GM19035 (cell line): Measurements from ENCODE around the gene TRIM66.

Experiments used
- ATAC-seq: cut with Tn5 transposase; IDR thresholded peaks from one replicate; pipeline ENCODE4 v1.9.1; 2021; ENCODE audit not compliant: unreplicated experiment

The TRIM66 gene

DNA sequence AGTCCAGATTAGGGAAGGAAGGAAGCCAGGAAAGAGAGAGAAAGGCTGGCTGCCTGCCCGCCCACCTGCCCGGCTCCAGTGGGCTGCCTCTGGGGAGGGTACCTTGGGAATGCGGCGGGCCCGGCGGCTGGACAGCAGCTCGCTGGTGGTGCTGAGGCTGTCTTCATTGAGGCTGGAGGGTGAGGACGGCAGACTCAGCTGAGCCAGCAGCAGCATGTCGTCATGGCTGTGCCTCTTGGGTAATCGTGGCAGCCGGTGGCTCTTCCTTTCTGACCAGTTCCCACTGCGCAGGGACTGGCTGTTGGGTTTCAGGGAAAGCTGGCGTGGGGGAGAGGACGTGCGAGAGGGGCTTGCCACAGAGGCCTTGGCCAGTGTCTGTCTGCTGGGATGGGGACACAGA, 33.0 kb upstream of the TRIM66 start:
- no peak for ATAC-seq

DNA sequence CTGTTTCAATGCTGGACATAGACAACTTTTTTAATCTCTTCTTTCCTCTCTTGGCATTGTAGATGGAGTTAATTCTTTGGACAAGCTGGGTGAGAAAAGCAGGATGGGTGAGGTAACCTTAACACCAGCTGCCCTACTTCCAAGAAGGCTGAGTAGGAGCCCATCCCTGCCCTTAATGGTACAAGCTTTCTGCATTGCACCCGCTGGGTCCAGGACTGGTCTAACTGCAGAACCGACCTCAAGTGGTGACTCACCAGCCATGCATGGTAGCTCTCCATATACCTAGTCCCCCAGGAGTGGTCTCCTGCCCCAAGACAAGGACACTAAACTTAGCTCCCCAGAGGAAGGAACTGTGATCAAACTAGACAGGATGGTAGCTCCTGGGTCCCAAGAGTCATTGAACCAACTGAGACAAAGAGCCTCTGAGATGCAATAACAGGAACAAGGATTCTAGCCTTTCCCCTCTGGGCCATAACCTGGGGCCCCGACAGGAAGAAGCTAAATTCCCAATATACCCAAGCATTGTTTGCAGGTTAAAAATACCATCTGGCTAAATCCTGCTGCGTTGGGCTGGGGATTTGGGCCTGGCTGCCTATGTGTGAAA, 32.3 kb upstream of the TRIM66 start:
- ATAC-seq = no peak

DNA sequence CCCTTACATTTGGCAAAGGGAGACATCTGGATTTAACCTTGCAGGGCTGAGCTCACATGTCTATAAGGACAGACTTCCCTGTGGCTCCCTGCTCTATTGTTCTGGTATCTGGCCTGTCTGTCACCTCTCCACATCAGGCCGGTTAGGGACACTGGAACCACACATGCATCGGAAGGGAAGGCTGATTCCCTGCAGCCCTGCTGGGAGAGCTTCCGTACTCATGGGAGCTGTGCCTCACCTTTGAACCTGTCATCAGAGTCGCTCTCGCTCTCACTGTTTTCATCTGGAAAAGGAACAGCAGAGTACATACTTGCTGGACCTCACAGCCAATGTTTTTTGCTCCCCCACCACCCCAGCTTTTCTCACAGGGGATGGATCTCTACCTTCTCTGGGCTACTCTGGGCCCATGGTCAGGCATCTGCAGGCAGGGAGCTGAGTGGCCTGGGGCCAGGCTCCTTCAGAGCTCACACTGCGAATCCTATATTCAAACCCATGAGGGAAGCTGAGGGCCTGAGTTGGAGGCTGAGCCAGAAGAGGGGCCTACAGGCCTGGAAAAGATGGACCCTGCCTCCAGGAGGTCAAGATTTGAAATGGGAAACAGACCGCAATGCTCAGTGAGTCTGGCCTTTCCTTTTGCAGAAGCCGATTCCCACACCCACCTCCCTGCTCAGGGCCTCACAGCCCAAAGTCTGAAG, 31.4 kb upstream of the TRIM66 start:
- ATAC-seq = no peak

DNA sequence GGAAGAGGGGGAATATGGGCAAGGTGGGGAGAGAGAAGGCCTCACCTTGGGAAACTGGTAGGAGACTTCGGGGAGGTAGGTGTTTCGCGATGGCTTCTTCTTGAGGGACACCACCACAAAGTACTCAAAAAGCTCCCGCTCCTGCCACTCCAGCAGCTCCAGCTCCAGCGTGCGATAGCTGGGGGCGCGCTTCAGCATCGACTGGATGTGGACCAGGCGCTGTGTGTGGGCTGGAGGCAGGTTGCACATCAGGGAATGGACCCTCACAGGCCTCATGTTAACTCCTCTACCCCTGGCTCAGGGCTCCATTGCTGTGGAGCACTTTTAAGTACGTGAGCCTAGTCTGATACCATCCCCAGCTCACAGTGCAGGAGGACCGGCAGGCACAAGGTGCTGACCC, 30.0 kb upstream of the TRIM66 start:
- no peak for ATAC-seq

DNA sequence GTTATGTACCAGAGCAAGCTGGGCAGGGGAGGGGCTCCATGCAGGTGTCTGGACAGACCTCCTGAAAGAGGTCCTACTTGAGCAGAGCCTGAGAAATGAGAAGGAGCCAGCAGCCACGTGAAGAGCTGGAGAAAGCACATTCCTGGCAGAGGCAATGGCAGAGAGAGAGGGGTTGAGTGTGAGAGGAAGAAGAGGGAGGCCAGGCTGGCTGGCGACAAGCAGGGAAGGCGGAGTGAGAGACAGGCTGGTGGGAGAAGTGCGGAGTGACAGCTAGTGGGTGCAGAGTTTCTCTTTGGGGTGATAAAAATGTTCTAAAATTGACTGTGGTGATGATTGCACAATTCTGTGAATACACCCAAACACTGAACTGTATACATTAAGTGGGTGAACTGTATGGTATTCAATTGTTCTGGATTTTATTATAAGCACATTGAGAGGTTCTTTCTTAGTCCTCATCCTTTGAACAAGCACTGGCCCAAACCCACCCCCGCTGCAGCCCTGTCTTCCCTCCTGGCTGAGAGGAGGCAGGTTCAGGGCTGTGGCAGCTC, 29.5 kb upstream of the TRIM66 start:
- no peak for ATAC-seq

DNA sequence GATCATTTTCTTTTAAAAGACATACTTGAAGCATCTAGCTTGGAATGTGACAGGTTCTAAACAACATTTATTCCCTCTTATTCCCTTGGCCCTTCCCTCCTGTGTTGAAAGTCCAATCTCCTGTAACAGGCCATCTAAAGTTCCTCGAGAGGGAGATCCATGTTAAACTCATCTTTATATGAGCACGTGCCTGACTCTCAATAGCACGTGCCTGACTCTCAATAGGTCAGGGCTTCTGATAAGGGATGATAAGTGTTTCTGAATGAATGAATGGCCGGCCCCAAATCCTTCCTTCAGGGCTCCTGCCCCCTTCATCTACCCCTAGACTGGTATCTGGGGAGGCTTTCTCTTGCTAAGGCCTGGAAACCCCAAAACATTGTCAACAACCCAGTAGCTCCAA, 27.3 kb upstream of the TRIM66 start:
- no peak for ATAC-seq

DNA sequence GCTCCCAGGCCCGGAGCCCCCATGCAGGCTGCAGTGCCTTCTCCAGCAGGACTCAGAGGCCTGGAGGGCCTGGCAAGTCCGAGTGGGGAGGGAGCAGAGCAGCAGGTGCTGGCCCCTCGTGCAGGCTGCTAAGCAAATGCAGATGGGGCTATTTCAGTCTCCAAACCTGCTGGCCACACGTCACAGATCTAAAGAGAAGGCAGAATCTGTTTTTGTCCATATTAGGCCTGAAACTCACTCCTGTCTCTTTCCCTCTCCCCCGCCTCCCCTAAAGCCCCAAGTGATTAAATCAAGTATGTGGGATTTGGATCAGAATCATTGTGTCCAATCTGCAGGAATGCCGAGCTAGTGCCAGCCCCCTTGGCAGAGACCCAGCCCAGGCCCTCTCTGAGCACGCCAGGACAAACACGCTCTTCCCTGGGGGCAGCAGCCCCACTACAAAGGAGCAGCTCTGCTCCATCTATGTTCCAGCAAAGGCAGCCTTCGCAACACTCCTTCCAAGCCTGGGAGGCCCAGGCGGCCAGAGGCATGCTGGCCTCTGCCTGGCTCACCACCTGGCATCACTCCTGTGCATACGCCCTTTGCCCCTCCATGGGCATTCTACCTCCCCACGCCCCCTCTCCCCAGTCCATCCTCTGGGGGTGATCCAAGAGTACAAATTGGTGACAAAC, 26.7 kb upstream of the TRIM66 start:
- ATAC-seq = no peak

DNA sequence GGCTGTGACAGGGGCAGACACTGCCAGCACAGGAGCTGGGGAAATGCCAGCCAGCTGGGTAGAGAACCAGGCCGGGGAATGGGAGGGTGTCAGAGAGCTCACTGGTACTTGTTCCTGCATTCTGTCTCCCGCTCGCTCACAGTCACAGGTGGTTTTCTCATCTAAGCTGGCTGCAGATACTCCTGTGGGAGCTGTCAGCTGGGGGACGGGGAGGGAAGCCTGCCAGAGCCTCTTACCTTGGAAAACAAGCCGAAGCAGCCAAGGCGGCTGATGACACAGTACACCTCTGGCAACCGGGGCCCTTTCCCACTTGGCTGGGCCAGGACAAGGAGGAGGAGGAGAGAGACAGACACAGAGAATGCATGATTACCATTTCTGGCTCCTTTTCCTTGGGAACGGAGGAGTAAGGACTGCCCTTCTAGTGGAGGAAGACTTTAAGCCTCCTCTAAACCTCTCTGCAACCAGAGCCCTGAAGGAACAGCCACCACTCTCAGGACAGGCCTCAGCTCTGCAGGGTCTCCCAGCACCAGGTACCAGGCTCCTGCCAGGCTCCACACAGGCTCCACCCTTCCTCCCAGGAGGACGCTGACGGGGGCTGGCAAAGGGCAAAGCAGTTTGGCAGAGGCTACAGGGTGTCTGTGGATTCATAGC, 25.2 kb upstream of the TRIM66 start:
- ATAC-seq = no peak

DNA sequence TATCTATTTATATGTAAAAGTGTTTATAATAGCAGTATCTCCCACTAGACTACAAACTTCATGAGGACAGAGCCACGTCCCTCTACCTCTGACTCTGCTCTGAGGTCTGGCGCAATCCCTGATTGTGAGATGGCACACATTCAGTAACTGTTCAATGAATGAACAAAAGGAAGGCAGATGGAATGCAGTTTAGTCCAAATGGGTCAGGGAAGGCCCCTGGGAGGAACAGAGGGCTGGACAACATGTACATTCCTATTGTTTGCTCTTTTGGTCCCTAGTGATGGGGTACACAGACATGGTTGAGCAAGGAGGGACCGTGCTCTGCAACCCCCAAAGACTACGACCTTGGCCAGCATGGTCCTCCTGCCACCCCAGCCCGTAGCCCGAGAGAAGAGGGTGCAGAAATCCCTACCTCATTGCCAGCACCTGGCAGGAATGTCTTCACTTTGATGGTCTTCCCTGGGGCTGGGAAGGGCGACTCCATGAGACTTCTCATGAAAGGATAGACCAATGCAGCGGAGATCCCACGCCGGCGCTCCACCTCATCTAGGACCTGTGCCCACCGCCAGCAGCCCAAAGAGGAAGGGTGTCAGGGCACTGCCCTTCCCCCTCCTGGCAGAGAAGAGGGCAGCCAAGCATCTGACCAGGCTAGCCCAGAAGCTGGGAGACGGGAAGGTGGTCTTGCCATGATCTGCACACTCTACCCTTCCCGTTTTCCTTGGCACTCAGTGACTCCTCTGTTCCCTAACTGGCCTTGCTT, 24.4 kb upstream of the TRIM66 start:
- ATAC-seq = no peak

DNA sequence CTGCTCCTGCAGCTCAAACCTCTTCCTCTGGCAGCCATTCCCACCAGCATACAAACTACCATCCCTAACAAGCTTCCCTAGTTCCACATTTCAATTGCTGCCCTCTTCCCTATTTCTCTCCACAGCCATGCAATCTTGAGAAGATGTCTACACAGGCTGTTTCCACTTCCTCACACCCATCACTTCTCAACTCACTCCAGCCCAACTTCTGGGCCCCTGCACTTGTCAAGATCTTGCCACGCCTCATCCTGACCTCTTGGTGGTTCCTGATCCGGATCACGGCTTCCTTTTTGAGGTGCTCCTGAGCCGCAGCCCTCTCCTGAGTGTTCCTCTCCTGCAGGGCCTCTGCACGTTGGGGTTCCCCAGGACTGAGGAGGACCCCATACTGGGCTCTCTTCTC, 22.7 kb upstream of the TRIM66 start:
- ATAC-seq = no peak

DNA sequence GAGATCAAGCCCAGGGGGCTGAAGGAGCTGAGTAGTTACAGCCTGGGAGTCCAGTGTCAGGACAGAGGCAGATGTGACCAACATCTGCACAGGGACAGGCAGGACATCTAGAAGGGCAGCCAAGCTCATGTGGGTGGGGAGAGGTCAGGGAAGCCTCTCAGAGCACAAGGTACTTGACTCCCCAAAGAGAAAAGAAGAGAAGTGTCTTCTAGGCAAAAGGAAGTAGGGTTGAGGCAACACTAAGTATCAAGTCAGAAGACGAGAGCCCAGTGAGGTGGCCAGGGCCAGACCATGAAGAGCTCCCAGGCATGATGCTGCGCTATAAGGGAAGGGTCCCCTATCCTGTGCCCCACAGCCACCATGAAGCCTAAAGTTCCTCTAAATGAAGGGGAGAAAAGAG, 21.7 kb upstream of the TRIM66 start:
- no peak for ATAC-seq

DNA sequence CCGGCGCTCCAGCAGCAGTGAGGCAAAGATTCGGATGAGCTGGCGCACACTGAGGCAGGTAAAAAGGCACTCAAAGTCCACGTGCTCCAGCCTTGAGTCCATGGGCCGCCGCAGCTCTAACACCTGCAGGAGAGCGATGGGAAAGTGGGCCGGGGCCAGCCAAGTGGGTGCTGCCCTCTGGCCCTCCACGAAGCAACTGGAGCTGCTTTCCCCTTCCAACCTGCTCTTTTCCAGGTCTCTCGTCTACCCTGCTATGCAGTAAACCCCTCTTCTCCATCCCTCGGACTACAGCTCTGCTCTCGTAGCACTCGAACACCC, 20.1 kb upstream of the TRIM66 start:
- ATAC-seq = no peak

DNA sequence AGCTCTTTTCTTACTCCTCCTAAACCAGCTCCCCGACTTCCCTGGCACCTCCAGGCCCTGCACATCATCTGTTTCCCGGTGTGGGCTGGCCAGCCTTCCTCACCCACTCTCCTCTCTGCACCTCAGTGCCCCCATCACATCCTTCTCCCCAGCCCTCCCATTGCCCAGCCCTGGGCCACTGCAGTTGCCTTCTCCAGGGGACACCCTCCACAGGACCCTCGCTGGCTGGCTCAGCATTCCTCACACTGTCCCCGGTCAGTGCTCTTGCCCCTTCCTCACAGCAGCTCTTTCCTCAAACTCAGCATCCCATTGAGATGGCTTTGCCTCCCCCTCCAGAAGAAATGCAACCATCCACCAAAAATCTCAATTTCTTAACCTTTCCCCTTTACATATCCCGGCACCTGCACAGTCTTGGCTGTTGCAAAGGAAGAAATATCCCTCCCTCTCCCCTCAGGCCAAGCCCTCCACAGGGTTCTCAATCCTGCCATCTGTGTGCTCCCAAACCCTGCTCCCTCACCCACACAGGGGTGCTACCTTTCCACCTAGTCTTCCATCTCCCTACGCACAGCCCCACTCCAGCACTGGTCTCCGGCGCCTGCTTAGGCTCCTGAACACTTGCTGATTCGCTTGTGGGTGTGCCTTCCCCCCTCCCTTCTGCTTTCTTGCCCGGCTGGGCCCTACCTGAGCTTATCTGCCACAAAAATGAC, 19.6 kb upstream of the TRIM66 start:
- no peak for ATAC-seq

DNA sequence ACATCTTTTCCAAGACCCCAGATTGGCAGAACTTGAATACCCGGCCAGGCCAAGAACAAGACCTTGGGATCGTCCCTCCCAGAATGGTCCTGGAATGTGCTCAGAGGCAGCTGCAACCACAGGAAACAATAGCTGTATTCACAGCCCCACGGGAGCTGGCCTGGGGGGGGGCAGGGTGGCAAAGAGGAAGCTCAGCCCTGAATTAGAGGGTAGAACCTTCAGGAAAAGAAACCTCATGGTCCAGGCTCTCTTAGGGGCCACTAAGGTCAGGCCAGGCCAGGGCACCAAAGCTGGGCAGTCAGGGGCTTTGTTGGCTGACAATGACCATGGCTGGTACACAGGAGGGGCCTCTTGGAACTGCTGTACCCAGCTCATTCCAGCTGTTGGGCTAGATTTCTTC, 17.4 kb upstream of the TRIM66 start:
- no peak for ATAC-seq

DNA sequence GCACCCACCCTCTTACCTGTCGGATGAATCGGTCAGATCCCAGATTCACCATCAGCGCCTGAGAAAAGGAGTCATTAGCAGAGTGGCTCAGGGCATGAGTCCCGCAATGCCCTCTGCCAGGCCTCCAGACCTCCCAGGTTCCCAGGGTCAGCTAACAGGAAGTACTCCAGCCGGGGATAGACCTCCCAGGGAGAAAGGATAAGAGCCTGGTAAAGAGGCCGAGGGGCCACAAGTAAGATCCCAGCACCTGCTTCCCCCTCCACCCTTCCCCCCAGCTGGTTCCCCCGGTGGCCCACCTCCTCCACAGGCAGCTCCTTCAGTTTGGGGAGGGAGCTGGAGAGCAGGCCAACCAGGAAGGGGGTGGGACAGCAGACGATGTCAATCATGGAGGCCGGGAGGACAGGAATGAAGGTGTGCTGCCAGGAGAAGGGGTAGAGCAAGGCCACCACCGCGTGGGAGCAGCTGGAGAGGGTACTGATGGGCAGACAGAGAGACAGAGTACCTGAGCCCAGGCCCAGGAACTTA, 16.5 kb upstream of the TRIM66 start:
- ATAC-seq = no peak

DNA sequence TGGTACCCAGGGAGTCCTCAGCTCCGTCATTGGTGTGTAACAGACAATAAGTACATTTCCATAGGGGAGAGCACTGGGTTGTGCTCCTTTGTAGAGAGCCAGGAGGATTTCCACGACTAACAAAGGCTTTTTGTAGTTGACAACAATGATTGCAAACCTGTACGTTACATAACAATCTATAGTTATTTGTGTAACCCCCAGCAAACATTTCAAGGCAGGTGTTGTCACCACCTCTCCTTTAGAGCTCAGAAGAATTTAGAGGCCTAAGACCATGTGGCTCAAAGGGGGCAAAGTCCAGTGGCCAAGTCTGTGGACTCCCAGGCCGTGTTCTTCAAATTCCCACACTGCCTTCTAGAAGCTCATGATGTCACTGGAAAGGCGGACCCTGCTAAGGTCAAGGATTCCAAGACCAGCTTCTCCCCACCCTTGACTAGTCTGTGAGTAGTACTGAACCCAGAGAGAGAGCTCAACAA, 15.9 kb upstream of the TRIM66 start:
- no peak for ATAC-seq

DNA sequence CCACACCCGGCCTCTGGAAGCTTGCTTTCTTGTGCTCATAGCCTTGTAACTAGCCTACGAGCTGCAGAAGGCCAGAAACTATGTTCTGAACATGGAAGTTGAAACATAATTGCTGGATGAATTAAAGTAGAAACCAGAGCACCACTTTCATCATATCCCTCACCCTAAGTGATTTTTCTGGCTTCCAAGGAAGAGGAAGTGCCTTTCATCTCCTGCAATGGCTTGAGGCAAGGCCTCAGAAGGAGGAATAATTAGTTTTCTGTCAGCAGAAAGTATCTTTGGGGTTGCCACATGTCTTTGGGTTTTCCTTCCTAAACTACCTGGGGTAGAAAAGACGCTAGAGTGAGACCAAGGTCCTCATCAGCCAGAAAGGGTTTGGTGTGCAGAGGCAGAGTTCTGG, 14.6 kb upstream of the TRIM66 start:
- ATAC-seq = no peak

DNA sequence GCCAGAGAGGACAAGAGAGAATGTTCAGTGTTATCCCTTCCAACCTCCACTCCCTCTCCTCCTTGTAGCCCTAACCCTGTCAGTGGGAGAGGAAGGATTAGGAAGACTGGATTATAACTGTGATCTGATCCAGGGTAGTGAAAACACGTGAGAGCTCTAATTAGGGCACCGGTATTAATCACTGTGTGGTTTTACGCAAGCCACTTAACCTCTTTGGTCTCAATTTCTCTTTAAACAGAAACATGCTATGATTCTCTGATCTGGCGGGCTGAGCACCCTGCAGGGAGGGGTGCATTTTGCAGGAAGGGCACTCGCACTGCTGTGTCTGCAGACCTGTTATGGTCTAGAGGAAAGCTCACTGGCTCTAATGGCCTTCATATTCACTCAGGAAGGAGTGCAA, 11.7 kb upstream of the TRIM66 start:
- ATAC-seq = no peak

DNA sequence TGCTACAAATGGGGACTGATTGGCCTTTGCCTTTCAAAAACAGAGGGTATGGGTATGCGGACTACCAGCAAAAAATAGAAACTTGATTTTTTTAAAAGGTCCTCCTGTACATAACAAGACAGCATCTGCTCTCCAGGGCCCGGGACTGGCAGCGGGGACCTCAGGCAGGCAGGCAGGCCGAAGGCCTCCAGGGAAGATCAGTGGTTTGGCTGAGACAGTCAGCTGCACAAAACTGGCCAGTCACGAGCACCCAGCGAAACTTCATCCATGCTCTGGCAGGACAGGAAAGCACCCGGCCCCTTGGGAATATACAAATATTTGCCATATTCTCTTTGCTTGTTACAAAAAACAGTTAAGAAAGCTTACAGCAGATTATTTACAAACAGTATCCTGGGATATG, 11.1 kb upstream of the TRIM66 start:
- no peak for ATAC-seq

DNA sequence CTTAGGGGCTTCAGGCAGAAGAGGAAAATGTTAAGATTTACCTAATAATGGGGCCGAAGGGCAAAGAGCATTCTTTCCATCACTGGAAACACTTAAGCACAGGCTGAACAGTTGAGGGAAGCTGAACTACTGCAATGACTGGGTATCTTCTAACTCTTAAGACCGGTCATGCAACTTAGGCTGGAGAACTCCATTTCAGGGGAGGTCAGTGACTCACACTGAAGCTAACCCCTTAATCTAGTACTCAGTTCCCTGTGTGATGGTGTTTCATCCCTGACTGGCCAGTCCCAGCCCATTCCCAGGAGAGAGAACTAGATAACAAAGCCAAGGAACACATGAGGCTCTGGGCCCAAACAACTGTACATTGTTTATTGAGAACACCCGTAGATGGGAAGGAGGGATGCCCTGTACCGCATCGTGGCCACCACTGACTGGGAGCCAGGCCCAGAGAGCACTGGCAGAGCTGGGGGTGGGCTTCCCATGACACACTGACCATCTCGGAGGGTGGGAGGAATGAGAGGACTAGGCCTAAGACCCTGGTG, 10.6 kb upstream of the TRIM66 start:
- ATAC-seq = no peak
